ENCODE results near the gene C1QTNF3.

Gene C1QTNF3

DNA sequence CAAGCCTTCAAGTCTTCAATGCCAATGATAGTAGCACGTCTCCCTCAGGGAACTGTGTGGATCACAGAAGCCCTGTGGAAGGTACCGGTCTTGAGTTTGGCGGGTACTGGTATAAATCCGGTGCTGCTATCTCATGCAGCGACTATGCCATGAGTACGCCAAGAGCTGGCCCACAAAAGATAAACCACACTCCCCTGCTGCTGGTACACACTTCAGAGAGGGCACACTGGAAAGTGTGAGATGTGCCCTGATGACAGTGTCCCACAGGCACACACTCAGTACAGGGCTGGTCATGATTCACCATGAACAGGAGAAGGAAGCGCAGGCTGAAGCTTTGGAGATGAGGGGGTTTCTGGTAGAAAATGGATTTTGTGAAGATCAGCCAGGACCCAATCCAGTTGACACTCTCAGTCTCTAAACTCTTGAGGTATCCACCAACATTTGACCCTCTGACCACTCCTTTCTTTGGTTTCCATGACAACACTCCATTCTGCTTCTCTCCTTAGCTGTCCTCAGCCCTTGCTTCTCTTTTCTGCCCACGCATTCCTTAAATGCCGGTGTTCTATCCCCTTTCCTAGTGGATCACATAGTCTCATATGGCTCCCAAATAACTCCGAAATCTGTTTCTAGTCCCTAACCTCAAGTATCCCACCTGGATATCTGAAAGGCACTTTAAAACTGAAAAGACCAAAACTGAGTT lies 40.2 kb downstream of the C1QTNF3 start:
- in situ Hi-C loops (cut with MboI; ENCODE audit: low sequenced_read_pairs): no loop called here

DNA sequence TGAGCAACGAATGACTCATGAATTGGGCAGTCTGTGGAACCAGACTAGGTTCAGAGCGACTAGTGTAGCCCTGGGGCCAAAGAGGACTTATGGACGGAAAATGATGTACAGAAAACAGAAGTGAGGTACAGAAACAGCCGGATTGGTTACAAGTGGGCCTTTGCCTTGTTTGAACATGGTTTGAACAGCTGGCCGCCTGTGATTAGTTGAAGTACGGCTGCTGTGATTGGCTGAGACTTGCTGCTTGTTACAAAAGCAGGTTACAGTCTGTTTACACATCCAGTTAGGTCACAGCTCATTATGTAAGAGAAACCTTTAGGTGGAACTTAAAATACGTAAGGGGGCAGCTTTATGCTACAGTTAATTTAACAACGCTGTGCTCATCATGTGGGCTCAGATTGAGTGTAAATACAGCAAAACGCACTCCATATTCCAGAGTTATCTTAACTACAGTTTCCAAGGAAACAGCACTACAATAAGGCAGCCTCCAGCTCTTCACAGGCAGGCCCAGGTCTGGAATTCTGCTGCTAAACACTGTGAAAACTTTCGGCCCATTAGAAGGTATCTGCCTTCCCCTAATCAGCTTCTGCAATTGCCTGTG lies 41.7 kb downstream of the C1QTNF3 start:
- in situ Hi-C loops (cut with MboI; ENCODE audit: low sequenced_read_pairs): no loop called here

DNA sequence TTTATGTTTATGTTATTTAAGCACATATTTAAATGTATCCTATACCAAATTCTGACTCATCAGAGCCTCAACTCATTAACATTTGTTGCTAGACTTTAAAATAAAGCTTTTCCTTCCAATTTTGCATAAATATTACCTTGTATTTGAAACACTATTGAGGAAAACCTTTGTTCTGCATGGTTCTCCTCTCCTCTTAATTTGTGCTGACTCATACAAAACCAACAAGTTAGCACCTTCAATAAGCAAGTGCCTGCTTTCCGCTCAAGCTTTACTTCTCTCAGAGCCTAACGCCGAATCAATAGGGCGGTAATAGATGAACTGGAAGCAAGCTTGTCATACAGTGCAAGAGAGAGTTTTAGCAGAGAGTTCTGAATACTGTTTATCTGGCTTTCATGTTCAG lies 43.0 kb downstream of the C1QTNF3 start:
- in situ Hi-C loops (cut with MboI; ENCODE audit: low sequenced_read_pairs): no loop called here

DNA sequence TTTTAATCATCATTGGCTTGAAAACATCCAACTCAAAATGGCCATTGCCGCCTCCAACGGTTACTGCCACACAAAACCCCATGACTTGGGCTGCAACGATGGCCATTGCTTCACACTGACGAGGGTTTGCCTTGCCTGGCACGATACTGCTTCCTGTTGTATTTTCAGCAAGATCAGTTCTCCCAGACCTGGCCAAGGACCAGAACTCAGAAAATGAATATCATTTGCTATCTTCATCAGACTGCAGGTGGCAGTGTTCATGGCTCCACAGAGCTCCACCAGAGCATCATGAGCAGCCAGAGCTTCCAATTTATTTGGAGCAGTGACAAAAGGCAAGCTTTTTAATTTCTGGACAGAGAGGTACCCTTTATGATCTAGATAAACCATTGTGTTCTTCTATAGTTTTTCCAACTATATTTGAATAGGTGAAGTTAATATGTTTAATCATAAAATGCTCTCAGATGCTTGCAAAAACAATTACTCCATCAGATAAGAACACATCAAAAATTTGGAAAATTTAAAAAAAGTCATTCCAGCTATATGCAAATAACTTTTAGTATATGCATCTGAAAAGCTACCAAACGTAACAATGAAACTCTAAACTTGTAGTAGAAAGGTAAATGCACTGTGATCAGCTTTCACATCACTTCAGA lies 45.6 kb downstream of the C1QTNF3 start:
- in situ Hi-C loops (cut with MboI; ENCODE audit: low sequenced_read_pairs): no loop called here

DNA sequence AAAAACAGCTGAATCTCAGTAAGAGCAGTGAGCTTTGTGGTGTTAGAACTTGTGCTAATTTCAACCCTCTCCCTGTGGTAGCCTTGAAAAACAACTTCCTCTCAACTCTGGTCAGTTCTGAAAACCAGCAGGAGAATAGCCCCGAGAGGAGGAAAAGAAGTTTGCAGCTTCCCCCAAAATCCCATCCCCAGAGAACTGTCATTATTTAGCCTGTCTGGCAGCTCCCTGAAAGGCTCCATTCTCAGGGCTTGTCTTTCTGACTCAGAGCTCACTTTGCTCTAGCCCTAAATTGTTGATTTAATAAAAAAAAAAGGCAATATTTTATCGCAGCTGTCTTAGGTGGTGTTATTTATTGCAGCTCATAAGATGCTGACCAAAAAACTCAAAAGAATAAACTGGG lies 47.1 kb downstream of the C1QTNF3 start:
- in situ Hi-C loops (cut with MboI; ENCODE audit: low sequenced_read_pairs): no loop called here

DNA sequence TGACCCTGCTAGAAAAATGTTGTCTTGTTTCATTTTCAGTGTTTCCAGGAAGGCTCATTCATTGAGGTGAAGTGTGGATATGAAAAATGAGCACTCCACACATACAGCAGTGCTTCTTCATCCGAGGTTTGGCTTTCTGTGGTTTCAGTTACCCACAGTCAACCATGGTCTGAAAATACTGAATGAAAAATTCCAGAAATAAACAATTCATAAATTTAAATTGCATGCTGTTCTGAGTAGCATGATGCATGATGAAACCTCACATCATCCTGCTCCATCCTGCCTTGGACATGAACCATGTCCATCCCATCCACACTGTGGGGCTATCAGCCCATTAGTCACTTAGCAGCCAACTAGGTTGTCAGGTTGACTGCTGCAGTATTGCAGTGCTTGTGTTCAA lies 48.2 kb downstream of the C1QTNF3 start:
- in situ Hi-C loops (cut with MboI; ENCODE audit: low sequenced_read_pairs): no loop called here

DNA sequence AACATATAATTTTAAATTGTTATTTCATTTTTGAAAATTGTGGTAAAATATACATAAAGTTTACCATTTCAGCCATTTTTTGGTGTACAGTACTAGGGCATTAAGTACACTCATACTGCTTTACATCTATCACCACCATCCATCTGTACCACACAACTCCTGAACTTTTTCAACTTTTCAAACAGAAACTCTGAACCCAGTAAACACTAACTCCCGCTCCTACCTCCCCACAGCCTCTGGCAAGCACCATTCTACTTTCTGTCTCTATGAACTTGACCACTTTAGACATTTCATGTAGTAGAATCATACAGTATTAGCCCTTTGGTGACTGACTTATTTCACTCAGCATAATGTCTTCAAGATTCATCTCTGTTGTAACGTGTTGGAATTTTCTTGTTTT lies 50.1 kb downstream of the C1QTNF3 start:
- in situ Hi-C loops (cut with MboI; ENCODE audit: low sequenced_read_pairs): no loop called here

DNA sequence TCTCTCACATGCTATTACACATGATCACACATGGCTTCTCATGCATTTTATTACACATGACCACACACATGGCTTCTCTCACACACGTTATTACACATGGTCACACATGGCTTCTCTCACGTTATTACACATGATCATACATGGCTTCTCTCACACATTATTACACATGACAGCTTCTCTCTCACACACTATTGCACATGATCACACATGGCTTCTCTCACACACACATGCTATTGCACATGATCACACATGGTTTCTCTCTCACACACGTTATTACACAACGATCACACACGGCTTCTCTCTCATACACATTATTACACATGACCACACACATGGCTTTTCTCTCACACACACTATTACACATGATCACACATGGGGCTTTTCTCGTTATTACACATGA lies 57.6 kb downstream of the C1QTNF3 start:
- in situ Hi-C loops (cut with MboI; ENCODE audit: low sequenced_read_pairs): no loop called here

DNA sequence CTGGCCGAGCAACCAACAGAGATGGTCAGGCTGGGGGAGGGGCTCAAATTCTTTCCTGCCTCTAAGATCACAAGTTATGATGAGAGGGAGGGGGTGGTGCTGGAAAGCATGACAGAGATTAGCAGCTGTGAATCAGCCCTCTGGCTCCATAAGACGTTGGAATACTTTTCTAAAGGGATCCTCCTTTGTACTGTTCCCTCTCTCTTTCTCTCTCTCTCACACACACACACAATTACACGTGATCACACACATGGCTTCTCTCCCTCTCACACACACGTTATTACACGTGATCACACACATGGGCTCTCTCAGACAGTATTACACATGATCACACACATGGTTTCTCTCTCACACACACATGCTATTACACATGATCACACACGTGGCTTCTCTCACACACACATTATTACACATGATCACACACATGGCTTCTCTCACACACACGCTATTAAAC lies 58.3 kb downstream of the C1QTNF3 start, which contains the start of gene SLC45A2:
Gene SLC45A2, minus strand, starts transcription at position 23 of the 454 bp plus-strand sequence. CDS start 110 bp downstream, outside the sequence.
- in situ Hi-C loops (cut with MboI; ENCODE audit: low sequenced_read_pairs): no loop called here

DNA sequence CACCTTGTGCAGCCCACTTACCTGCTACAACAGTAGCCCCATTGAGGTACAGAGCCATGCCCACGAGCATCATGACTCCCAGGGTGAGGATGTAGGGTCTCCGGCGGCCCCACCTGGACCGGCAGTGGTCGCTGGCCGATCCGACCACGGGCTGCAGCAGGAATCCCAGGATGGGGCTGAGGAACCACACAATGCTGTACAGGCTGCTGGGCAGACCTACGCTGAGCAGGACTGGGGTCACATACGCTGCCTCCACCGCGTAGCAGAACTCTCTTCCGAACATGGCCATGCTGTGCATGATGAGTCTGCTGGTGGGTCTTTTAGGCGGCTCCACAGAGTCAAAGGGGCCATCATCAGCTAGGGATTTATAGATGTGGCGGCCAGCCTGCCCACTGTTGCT lies 58.8 kb downstream of the C1QTNF3 start:
- in situ Hi-C loops (cut with MboI; ENCODE audit: low sequenced_read_pairs): no loop called here

DNA sequence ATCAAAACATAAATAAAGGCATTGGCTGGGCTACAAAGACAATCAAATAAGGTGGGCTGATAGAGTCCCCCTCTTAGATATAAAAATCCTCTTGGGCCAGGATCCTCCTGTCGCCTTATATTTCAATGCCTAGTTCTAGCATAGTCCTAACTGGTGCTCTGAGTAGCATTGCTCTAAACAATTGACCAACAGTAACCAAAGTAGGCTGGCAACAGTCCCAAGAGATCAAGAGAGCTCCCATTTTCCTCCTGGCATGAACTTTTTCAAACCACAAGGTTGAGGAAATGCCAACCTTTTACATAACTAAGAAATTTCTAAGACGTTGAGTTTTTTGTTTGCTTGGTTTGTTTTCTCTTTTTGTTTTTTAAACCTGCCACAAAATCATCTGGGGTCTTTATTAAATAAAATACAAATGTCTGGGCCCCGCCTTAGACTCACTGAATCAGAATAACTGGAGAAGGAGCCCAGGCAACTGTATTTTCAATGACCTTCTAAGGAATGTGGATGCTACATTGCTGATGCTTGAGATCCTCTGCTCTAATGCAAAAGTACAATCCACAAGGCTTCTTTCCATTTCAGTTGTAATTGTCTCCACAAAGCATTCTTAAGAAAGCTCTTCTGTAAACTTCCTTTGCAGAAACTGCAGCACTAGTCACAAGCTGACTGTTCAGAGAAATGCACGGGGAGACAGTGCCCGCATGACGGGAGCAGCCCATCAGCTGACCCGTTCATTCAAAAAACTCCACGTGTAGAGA lies 61.4 kb downstream of the C1QTNF3 start:
- in situ Hi-C loops (cut with MboI; ENCODE audit: low sequenced_read_pairs): no loop called here

DNA sequence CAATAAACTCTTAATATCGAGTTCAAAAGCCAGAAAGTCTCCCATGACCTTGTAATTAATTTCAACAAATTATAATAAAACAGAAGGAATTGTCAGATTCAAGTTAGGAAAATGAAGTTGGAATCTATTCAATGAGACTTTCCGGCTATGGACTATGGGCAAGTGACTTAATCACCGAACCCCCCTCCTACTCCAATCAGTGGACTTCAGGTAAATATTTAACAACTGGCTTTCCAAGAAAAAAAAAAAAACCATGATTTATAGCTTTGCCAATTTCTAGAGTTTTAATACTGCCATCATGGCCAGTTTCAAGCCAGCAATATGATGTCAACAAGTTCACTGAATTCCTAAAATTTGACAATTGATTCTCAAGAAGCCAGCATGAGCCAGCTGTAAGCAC lies 63.0 kb downstream of the C1QTNF3 start:
- in situ Hi-C loops (cut with MboI; ENCODE audit: low sequenced_read_pairs): no loop called here

DNA sequence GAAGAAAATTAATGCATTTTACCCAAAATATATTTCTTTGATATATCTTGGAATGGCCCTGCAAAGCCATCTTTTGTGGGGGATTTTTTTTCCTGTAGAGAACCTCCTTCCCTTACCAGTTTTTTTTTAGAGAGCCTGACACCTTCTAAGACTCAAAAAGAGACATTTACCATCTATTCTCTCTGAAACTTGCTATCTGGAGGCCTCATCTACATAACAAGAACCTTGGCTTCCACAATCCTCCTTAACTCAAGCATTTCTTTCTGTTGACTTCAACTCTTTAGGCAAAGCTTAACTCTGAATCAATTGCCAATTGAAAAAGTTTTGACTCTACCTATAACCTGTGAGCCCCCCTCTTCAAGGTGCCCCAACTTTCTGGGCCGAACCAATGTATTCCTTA lies 64.7 kb downstream of the C1QTNF3 start:
- in situ Hi-C loops (cut with MboI; ENCODE audit: low sequenced_read_pairs): no loop called here

DNA sequence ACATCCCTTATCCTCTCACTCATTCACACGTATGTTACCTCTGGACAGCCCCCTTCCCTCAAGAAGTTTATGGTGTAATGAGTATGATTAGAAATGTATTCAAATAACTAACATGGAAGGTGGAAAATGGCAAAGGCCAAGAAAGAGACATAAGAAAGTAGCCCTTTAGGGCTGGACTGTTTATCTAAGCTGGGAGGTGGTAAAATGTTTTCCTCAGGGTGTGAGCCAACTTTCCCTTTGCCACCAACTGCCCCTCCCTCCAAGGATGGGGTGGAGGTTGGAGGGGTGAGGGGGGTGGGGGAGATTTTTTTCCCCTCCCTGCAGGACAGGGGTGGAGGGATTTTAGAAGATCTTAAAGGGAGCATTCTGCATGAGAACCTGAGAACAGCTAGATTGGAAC lies 66.7 kb downstream of the C1QTNF3 start:
- in situ Hi-C loops (cut with MboI; ENCODE audit: low sequenced_read_pairs): no loop called here

DNA sequence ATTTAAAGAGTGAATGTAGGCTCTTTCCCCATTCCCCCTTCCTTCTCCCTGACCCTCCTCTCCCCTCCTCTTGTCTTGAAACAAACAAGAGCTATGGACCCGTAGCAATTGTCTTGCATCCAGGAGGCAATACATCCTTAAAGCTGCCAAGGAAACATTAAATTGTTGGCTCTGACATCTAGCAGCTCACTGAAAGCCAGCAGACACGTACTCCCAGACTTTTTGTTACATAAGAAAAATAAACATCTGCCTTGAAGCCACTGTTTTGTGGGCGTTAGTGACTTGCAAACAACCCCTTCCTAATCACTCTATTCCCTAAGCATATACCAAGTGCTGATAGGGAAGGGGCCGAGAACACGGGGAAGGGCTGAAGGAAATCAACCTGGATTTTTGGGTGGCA lies 67.2 kb downstream of the C1QTNF3 start:
- in situ Hi-C loops (cut with MboI; ENCODE audit: low sequenced_read_pairs): no loop called here

DNA sequence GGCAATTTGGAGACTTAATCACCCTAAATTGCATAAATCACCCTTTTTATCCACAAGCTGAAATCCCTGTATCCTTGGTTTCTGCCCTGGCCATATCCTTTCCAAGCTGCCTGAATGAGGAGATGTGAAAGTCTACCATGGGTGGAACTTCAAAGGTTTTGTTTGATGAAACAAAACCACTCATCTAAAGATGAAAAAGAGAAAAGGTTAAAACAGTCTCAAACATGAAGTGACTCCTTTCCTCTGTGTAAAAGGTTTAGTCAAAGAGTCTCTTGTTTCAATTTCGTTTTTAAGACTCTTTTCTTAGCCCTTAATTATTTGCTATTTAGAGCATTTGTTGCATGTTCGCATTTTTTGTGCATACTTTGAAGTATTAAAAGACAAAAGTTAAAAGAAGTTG lies 69.7 kb downstream of the C1QTNF3 start:
- in situ Hi-C loops (cut with MboI; ENCODE audit: low sequenced_read_pairs): no loop called here

DNA sequence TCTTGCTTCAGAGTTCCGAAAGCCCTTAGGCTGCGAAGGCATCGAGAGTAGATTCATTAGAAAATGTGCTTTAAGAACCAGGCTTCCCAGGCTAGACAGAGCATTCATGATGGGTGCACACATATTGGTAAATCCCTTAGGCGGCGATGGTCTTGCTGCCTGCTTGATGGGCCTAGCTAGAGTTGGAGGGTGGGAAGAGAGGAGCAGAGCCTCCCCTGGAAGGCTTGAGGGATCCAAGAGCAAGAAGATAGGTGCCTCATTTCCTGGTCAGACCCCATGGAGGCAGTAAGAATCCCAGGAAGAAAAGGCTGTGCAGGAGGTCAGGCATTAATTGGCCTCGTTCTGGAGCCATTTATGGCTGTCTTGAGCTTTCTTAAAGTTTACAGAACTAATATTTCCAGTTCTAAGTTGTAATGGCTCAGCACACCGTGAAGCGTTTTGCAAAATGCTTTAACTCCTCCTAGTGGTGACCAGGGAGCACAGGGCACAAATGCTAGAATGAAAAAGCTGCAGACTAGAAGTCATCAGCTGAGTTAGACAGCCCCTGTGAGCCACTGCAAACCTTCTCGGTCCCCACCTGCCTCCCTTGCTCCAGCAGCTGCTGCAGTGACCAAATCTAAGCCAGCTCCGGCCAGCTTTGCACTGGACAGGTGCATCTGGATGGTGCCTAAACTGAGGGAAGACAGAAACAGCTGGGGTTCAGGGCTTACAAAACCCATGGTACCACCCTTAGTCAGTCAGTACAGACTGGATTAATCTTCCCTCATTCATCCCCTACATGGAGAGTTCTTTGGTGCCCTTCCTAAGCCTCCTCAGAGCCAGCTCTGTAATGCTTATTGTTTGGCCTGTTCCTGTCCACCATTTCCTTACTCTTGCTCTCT lies 73.2 kb downstream of the C1QTNF3 start:
- in situ Hi-C loops (cut with MboI; ENCODE audit: low sequenced_read_pairs): no loop called here

DNA sequence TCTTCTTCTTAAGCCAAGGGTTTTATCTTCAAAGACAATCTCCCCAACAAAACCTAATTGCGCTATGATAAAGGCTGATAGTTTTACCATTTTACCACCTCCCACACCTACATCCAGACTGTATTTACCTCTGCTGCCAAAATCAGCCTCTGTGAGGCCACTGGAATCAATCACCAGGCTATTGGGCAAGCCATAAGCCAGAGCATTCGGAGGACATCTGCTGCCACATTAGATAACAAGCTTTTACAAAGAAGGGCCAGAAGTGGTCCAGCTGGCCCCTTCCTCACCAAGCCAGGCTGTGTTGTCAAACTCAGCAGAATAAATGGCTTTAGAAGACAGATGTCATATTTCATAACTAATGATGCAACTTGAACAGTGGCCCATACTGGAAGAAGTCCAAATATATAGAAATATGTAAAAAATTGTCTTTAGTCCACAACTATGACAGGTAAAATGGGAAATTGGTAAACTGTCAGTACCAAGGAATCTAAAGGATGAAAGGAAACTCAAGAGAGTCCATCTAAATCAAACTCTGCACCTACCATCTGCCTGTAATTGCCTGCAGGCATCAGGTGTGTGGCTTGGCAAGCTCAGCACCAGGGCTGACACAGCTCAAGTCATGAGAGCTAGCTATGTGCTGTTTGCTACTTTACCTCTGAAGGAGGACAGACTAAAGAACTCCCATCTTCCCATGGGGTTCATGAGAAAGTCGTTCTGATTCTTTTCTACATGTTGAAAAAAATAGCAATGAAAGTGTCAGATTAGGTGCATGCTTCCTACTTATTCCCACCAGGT lies 74.6 kb downstream of the C1QTNF3 start:
- in situ Hi-C loops (cut with MboI; ENCODE audit: low sequenced_read_pairs): no loop called here
